ENCODE measurements around the gene CHCHD4. TPM values are rescaled to one million over a fixed set of nuclear protein-coding genes. Genes with fewer than 3 reads are reported as not detected.
A peak's percentile ranks its signal among the peaks of the same experiment; 100 is the strongest.

The CHCHD4 gene
- polyA plus RNA-seq, 4 donors, result 16.5 to 21.7 (median 17.6) TPM

DNA sequence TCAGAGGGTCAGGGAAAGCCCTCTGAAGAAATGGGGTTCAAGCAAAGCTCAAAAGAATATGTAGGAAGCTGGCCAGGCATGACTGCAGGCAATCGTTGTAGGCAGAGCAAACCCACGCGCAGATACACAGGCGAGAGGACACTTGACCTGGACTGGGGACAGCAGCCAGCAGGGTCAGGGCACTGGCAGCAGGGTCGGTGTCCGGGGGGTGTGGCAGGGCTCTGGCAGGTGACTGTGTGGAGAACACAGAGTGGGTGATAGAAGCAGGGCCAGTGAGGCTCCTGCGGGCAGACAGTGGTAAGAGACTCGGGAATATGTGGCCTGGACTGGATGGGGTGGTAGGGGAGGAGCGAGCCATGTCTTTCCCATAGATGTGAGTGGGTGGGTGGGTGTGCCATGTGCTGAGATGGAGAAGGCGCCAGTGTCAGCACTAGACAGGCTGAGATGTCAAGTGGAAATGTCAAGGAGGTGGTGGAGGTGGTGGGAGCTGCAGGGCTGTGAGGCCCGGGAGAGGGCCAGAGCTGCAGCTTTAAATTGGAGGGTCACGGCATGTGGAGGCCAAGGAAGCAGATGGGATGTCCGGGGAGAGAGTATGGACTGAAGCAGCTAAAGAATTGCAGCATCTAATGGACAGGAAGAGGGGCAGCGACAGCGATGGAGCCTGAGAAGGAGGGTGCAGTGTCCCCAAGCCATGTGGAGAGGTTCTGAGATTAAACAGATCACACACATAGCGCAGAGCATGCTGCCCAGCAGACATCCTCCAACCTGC lies 13.6 kb upstream of the CHCHD4 start:
- DNase-seq (ENCODE audit: low read depth in 4 of 4, low spot score in 2 of 4), result no peak

DNA sequence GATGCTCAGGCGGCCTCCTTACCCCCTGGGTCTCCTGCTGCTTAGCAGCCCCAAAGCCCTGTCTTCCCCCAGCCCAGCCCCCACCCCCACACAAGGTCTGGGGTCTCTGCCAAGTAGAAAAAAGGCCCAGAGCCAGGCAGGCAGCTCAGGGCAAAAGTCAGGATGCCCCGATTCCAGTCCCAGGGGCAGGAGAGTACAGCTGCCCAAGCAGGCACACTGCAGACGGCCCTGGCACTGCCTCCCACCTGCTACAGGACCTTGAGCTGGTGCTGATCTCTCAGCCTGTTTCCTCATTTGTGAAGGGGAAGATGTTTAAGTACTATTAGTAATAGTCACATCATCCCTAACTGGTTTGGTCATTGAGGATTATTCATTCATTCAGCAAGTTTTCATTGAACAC lies 12.8 kb upstream of the CHCHD4 start:
- no peak for DNase-seq (ENCODE audit: low read depth in 4 of 4, low spot score in 2 of 4)

DNA sequence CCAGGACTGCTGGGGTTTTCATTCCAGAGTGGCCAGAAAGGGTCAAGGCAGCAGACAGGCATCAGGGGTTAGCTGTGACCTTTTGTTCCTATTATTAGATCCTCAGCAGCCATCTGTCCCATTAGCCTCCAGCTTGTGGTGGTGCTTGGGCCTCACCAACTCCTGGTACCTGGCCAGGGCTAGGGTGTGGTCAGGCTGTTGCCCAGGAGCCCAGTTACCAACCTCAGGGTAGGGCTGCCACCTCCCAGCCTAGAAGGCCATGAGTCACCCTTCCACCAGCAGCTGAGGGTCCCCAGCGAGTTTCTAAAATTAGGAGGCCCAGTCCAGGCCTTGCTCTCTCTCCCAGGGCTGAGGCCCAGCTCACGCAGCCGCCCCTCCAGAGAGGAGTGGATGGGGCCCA lies 12.3 kb upstream of the CHCHD4 start:
- DNase-seq (ENCODE audit: low read depth in 4 of 4, low spot score in 2 of 4), result no peak

DNA sequence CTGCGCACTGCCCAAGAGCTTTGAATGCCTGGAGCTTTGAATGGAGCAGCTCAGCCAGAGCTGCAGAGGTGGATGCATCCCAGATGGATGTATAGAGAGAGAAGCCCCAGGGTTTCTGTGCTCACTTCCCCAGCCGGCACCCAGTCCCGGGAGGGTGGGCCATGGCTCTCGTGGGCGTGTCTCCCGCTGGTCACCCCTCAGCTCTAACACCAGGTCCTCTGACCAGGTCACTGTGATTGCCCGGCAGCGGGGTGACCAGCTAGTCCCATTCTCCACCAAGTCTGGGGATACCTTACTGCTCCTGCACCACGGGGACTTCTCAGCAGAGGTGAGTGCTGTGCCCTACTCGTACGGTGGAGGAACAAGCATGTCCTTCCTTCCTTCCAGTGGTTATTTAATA lies 10.9 kb upstream of the CHCHD4 start:
- DNase-seq (ENCODE audit: low read depth in 4 of 4, low spot score in 2 of 4), result no peak

DNA sequence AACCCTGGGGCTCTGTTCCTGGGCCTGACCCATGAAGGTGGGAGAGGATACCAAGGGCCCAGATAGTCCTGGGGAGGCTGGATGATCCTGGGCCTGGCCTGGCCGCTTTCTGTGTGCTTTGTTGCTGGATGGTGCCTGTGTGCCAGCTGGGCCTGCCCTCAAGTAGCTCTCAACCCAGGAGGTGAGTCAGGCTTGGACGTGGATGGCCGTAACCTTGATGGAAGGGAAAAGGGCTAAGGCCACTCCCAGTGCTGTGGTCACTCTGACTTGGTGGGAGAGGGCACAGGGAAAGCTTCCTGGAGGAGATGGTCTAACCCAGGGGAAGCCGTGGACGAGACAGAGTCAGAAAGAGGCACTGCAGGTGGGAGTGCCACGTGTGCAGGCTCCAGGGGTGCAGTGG lies 9.6 kb upstream of the CHCHD4 start:
- no peak for DNase-seq (ENCODE audit: low read depth in 4 of 4, low spot score in 2 of 4)

DNA sequence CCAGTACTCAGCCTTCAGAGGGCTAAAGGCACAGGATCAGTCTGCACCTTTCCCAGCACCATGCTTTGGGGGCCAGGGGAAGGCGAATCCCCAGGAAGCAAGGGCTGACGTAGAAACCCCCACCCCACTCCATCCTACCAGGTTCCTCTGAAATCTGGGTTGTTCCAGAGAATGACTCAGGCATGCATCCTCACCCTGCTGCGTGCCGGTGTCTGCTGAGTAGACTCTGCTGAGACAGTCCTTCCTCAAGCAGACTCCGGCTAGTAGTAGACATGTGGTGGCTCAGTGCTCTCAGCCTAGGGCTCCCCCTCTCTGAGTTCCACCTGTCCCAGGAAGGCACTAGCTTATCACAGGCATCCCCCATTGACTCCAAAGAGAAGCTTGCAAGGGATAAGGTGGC lies 9.2 kb upstream of the CHCHD4 start:
- DNase-seq (ENCODE audit: low read depth in 4 of 4, low spot score in 2 of 4), result no peak

DNA sequence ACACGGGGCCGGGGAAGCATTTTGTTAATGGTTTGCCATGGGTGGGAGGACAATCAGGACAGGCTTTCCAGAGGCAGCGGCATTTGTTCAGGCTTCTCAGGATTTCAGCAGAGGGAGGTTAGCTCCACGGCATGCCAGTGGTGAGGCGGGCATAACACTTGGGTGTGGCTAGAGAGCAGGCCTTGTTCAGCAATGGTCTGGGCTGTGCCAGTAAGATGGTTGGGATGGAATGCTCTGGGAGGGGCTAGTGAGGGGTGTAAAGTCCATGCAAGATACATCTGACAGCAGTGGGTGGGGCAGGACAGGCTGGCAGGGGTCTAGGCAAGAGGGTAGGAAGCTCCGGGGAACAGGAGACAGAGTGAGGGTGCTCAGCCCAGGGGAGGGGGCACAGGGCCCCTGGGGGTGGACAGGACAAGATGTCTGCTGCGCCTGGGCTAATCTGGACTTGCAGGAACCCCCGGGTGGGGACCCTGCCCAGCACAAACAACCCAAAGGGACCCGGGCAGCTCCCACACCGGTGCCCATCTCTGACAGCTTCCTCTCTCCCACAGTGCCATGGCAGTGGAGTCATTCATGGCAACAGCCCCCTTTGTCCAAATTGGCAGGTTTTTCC lies 8.6 kb upstream of the CHCHD4 start:
- no peak for DNase-seq (ENCODE audit: low read depth in 4 of 4, low spot score in 2 of 4)

DNA sequence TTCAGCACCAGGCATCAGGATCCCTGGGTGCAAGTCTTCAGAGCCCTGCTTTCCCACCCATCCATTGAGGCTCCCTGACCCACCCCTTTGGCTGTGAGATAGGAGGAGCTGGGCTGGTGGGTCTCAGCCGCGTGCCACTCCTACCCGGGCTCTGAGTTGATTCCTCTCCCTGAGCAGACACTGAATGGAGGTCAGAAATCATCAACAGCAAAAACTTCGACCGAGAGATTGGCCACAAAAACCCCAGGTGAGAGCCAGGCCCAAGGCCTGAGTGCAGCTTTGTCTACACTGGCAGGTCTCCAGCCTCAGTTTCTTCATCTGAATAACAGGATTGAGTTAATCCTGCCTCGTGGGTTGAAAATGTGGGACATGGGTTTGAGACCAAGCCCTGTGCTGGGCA lies 8.0 kb upstream of the CHCHD4 start:
- DNase-seq (ENCODE audit: low read depth in 4 of 4, low spot score in 2 of 4), result no peak

DNA sequence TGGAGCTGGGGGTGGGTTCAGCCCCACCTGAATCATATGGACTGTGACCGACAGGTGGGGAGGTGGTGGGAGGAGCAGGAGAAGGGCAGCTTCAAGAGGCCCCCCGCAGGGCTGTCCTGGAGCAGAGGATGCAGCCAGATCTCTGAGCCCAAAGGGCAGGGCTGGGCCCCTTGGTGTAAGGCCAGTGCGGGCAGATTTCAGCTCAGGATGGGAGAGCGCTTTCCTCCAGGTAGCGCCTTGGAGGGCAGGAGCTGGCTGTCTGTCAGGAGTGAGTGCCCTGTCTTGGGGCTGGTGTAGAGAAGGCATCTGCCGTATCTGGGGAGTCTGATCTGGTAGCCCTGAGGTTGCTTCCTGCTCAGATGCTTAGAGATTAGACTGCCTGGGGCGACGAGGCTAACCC lies 7.5 kb upstream of the CHCHD4 start:
- DNase-seq (ENCODE audit: low read depth in 4 of 4, low spot score in 2 of 4), result no peak

DNA sequence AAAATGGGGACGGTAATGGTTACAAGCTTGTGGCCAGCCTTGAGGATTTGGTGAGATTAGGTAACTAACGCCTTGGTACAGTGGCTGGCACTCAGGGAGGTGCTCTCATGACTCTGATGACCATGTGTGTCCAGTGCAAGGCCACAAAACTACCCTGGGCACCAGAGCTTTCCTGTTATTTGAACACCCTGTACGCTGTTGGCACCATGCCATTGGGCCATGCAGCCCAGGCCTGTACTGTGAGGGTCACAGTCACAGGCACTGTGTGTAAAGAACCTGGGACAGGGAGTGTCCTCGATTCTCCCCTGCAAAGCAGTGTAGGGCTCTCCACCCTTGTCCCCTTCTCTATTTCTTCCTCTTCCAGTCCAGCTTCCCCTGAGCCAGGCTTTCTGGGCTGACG lies 6.5 kb upstream of the CHCHD4 start:
- no peak for DNase-seq (ENCODE audit: low read depth in 4 of 4, low spot score in 2 of 4)

DNA sequence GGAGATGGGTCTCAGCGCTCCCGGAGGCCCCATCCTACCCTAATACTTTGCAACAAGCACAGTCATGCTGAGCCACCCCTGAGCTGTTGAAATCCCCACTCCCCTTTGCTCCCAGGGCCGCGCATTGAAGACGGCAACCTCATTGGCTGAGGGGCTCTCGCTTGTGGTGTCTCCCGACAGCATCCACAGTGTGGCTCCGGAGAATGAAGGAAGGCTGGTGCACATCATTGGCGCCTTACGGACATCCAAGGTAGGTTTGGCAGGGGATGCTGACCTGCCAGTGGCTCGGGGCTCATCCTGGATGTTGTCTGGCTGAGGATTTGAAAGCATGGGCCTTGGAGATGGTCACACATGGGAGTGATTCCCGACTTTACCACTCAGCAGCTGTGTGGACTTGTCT lies 6.0 kb upstream of the CHCHD4 start:
- DNase-seq (ENCODE audit: low read depth in 4 of 4, low spot score in 2 of 4), result no peak

DNA sequence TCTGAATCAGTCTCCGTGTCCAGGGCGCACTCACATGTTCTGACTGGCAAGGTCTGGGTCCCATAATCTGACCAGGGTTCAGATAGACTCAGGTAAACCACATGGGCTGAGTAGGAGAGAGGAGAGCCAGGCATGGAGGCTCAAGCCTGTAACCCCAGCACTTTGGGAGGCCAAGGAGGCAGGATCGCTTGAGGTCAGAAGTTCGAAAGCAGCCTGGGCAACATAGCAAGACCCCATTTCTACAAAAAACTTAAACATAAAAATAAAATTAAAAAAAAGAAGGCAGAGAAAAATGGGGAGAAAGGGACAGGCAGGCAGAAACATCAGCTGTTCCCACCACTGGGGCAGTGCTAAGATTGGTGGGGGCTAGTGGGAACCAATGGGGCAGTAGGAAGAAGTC lies 5.6 kb upstream of the CHCHD4 start:
- no peak for DNase-seq (ENCODE audit: low read depth in 4 of 4, low spot score in 2 of 4)

DNA sequence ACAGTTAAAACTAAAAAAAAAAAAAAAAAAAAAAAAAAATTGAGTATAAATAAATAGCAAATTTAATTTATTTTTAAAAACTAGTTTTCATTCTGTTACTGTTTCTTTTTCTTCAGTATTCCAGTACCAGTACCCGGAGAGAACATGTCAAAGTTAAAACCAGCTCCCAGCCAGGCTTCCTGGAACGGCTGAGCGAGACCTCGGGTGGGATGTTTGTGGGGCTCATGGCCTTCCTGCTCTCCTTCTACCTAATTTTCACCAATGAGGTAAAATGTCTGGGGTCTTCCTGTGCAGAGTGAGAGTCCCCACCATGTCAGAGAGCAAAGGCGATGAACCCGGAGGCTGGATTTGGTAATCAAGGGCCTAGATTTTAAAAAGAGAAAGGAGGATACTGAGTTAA lies 4.6 kb upstream of the CHCHD4 start:
- DNase-seq (ENCODE audit: low read depth in 4 of 4, low spot score in 2 of 4), result no peak

DNA sequence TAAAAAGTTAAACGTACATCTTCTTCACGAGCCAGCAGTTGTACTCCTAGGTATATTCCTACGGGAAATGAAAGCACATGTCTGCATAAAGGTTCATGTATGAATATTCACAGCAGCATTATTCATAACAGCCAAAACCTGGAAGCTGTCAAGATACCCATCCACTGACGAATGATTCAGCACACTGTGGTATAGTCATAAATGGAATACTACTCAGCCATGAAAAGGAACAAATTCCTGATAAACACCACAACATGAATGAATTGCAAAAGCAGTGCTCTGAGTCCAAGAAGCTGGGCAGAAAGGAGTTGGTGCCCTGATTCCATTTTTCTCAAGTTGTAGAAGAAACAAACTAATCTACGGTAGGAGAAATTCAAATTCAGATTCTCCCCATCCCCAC lies 4.1 kb upstream of the CHCHD4 start:
- DNase-seq (ENCODE audit: low read depth in 4 of 4, low spot score in 2 of 4), result no peak

DNA sequence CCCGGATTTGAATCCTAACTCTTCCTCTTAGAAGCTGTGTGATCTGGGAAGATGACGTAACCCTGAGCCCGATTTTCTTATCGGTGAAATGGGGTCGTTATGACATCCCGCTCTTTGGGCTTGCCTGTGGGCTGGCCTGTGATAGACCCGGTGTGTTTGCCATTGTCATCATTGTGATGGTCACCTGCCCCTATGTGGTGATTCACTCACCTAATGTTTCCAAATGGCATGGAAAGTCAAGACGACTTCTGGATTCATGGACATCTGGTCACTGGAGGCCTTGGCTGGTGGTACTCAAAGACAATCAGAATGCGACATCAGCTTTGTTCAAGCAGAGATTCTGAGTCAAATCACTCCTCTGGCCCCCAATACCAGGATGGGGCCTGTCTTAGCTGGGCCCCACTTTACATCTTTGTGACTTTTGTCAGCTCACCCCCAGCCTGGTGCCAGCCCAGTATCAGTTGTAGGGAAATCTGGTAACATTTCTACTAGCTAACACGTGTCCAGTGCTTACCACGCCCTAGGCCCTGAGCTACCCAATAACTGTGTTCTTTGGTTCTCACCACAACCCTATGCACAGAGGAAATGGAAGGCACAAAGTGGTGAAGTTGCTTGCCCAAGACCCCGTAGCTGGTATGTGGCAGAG lies 3.0 kb upstream of the CHCHD4 start:
- DNase-seq (ENCODE audit: low read depth in 4 of 4, low spot score in 2 of 4), result no peak

DNA sequence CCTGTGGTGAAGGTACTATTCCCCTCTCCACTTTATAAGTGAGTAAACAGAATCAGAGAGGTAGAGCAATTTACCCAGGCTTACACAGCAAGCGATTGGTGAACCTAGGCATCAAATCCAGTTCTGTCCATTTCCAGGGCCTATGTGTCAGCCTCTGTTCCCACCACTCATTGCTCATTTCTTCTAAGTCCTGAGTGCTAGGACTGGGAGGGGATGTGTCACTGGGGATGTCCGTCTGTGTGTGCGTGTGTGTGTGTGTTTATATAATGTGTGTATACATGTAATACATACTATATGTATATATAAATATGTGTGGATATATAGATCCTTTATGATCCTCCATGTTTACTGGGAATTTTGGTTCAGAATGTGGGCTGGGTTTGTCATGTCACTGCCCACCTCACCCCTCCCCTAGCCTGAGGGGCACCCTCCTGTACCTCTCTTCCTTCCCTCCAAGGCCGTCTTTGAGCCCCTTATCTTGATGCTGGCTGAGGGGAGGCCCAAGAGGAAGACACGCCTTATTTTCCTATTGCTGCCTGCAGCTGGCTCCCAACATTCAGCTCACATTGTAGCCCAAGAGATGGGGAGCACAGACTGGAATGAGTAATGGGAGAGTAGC lies 2.3 kb upstream of the CHCHD4 start:
- no peak for DNase-seq (ENCODE audit: low read depth in 4 of 4, low spot score in 2 of 4)

DNA sequence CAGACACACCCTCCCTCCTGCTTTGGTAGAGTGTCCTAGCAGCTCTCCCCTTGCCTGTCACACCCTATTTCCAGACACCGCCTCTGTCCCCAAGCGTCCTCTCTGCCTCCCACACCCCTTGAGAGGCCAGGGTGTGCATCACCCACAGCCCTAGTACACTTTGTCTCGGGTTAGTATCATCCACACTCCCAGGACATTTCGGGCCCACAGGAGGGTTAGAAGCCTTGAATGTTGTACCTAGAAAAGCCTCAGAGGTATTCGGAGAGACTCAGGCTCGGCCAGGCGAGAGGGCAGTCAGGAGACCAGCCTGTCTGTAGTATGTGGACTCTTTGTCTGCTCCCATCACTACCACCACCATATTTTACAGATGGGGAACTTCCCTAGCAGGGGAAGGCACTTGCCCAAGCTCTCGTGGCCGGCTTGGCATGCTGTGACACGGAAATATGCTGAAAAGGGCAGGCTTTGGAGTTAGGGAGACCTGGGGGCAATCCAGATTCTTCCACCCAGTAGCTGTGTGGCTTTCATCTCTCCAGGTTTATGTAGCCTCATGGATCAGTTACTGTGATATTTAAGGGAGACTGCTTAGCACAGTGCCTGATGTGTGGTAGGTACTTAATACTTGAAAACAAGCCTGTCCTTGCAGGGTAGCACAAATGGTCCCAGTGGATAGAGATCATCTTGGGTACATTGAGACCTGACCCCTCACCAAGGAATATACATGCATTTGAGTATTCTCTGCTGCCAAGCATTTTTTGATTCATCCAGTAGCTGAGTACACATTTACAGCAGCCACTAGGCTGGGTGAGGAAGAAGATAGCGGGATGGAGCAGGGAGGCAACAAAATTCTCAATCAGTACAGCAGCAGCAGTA lies 1.6 kb upstream of the CHCHD4 start:
- no peak for DNase-seq (ENCODE audit: low read depth in 4 of 4, low spot score in 2 of 4)

DNA sequence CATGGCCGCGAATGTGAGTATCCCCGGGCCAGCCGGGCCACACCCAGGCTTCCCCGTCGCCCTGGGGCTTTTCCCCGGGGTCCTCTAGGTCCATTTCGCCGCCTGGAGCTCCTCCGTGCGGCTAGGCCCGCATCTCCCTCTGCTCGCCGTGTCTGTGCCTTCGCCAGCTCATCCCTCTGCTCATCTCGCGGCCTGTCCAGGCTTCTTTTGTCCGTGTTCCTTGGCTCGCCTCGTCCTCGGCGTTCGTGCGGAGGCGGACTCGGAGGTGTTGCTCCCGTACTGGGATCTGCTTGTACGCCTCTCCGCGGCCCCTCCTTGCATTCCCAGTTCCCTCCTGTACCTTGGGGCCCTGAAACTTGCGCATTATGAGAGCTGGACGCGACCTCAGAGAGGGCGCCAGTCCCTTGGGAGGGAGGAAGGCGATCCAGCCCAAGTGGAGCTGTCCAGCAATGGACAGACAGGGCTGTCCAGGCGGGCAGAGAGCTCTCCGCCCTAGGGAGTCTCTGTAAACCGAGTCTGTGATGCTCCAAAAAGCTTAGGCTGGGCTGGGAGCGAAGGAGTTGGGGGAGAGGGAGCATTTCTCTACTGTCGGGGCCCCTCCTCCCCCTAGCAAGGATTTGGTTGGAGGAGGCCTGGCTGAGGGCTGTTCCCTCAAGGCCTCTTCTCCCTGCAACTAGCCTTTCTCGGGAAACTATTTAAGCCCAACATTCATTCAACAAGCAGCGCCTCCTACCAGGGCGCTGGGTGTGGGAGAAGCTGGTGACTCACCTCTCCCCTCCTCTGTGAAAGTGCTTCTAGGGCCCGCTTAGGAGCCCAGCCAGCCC lies 735 bp upstream of the CHCHD4 start:
- peak in 1 of 4 donors; percentile 46 for DNase-seq (ENCODE audit: low read depth in 4 of 4, low spot score in 2 of 4)

DNA sequence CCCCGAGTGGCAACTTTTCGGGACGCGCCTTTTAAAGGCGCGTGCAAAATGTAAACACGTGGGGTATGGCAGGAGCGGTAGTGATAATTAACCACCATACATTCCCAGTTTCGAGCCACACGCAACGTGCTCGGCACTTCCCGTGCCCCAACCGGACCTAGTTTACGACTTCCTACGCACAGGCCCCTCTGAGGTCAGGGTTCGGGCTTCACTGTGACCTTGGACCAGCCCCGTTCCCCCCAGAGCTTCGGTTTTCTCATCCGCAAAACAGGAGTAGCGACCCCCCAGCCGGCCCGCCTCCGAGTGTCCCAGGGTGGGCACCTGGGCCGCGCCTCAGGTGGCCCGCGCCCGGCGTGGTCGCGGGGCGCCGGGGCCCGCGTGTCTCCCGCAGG lies 451 bp downstream of the CHCHD4 start:
- DNase-seq (ENCODE audit: low read depth in 4 of 4, low spot score in 2 of 4), result no peak

All from left renal cortex interstitium (tissue), 4 donors.